ENCODE results near the gene VRK1. TPM values are rescaled to one million over a fixed set of nuclear protein-coding genes. Genes with fewer than 3 reads are reported as not detected.

VRK1 gene
- total RNA-seq, 1 donor from 2014 or later: 52.7 TPM

DNA sequence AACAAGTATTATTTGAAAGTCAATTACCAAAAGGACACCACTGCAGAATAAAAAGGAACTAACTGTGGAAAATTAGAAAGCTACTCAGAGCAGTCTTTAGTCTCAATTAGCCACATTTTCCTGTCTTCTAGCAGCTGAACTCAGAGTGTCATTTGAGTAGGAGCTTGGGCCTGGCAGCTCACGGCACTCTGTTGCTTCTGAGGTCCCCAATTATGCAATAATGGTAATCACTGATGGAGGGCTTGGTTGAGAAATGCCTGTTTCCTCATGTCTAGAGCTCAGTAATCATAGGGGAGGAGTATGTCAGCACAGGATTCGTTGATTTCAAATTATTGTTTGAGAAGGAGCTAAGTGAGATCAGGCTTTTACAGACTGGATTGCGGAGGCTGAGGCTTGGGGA, 108.6 kb downstream of the VRK1 start:
- H3K9ac ChIP-seq (ENCODE audit: low read depth in 1 of 3, low read length in 3 of 3): no peak overlapping the region
- H3K4me3 ChIP-seq (ENCODE audit: low read length in 3 of 3): no peak overlapping the region
- no peak overlapping the region for H3K27ac ChIP-seq (ENCODE audit: low read depth, low read length)
- no peaks in the 10 kb centered on the region for H3K4me1 ChIP-seq (ENCODE audit: control insufficient read depth in 3 of 3, insufficient read depth in 3 of 3, low read length in 3 of 3)
- H3K36me3 ChIP-seq (ENCODE audit: control insufficient read depth in 3 of 3, insufficient read depth in 3 of 3, low read length in 3 of 3): no peaks in the 10 kb centered on the region
- H3K27me3 ChIP-seq (ENCODE audit: control insufficient read depth in 3 of 3, insufficient read depth in 3 of 3, low read length in 3 of 3): no peaks in the 10 kb centered on the region
- H3K9me3 ChIP-seq (ENCODE audit: control insufficient read depth in 3 of 3, low read length in 3 of 3): peaks cover 2 to 7% (median 3%) of the 10 kb centered on the region in 3 donors

GRCh38 chr14:96906434-96906833, 109.3 kb downstream of the VRK1 start:
- H3K27ac ChIP-seq (ENCODE audit: low read depth, low read length): no peak overlapping the region
- H3K9me3 ChIP-seq (ENCODE audit: control insufficient read depth in 3 of 3, low read length in 3 of 3): peaks cover 2 to 7% (median 4%) of the 10 kb centered on the region in 3 donors
- no peak overlapping the region for H3K4me3 ChIP-seq (ENCODE audit: low read length in 3 of 3)
- no peak overlapping the region for H3K9ac ChIP-seq (ENCODE audit: low read depth in 1 of 3, low read length in 3 of 3)
- H3K36me3 ChIP-seq (ENCODE audit: control insufficient read depth in 3 of 3, insufficient read depth in 3 of 3, low read length in 3 of 3): no peaks in the 10 kb centered on the region
- H3K4me1 ChIP-seq (ENCODE audit: control insufficient read depth in 3 of 3, insufficient read depth in 3 of 3, low read length in 3 of 3): no peaks in the 10 kb centered on the region
- no peaks in the 10 kb centered on the region for H3K27me3 ChIP-seq (ENCODE audit: control insufficient read depth in 3 of 3, insufficient read depth in 3 of 3, low read length in 3 of 3)

- no peaks in the 10 kb centered on the region for H3K36me3 ChIP-seq (ENCODE audit: control insufficient read depth in 3 of 3, insufficient read depth in 3 of 3, low read length in 3 of 3)
- peaks cover 2 to 10% (median 4%) of the 10 kb centered on the region in 3 donors for H3K9me3 ChIP-seq (ENCODE audit: control insufficient read depth in 3 of 3, low read length in 3 of 3)
- no peak overlapping the region for H3K4me3 ChIP-seq (ENCODE audit: low read length in 3 of 3)
- no peaks in the 10 kb centered on the region for H3K27me3 ChIP-seq (ENCODE audit: control insufficient read depth in 3 of 3, insufficient read depth in 3 of 3, low read length in 3 of 3)
- no peaks in the 10 kb centered on the region for H3K4me1 ChIP-seq (ENCODE audit: control insufficient read depth in 3 of 3, insufficient read depth in 3 of 3, low read length in 3 of 3)
- no peak overlapping the region for H3K9ac ChIP-seq (ENCODE audit: low read depth in 1 of 3, low read length in 3 of 3)
- no peak overlapping the region for H3K27ac ChIP-seq (ENCODE audit: low read depth, low read length)
These were observed 112.7 kb downstream of the VRK1 start for GRCh38 chr14:96909841-96910364.

- Histone ChIP-seq H3K9me3 (ENCODE audit: control insufficient read depth in 3 of 3, low read length in 3 of 3) (peaks cover 2 to 10% (median 4%) of the 10 kb centered on the region in 3 donors), H3K9ac (ENCODE audit: low read depth in 1 of 3, low read length in 3 of 3) (no peak overlapping the region), H3K27ac (ENCODE audit: low read depth, low read length) (no peak overlapping the region), H3K36me3 (ENCODE audit: control insufficient read depth in 3 of 3, insufficient read depth in 3 of 3, low read length in 3 of 3) (no peaks in the 10 kb centered on the region), H3K4me3 (ENCODE audit: low read length in 3 of 3) (no peak overlapping the region), H3K27me3 (ENCODE audit: control insufficient read depth in 3 of 3, insufficient read depth in 3 of 3, low read length in 3 of 3) (no peaks in the 10 kb centered on the region), H3K4me1 (ENCODE audit: control insufficient read depth in 3 of 3, insufficient read depth in 3 of 3, low read length in 3 of 3) (no peaks in the 10 kb centered on the region)
These were observed 114.4 kb downstream of the VRK1 start for GRCh38 chr14:96911499-96912149.

DNA sequence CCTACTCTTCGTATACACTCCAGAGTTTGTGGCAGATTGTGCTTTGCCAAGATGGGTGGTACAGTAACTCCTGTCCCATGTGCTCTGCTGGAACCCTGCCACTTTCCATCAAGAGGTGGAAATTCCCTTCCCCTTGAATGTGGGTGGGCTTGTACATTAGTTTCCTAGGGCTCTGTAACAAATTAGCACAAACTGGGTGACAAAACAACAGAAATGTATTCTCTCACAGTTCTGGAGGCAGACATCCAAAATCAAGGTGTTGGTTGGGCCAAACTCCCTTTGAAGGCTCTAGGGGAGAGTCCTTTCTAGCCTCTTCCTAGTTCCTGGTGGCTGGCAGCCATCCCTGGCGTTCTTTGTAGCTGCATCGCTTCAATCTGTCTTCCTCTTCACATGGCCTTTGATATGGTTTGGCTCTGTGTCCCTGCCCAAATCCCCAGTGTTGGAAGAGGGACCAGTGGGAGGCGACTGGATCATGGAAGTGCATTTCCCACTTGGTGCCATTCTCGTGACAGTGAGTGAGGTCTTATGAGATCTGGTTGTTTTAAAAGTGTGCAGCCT, 117.5 kb downstream of the VRK1 start:
- Histone ChIP-seq H3K9ac (ENCODE audit: low read depth in 1 of 3, low read length in 3 of 3) (no peak overlapping the region), H3K27me3 (ENCODE audit: control insufficient read depth in 3 of 3, insufficient read depth in 3 of 3, low read length in 3 of 3) (no peaks in the 10 kb centered on the region), H3K36me3 (ENCODE audit: control insufficient read depth in 3 of 3, insufficient read depth in 3 of 3, low read length in 3 of 3) (no peaks in the 10 kb centered on the region)

GRCh38 chr14:96915478-96915877, 118.3 kb downstream of the VRK1 start:
- peaks cover 0 to 4% (median 3%) of the 10 kb centered on the region in 3 donors for H3K9me3 ChIP-seq (ENCODE audit: control insufficient read depth in 3 of 3, low read length in 3 of 3)
- no peaks in the 10 kb centered on the region for H3K4me1 ChIP-seq (ENCODE audit: control insufficient read depth in 3 of 3, insufficient read depth in 3 of 3, low read length in 3 of 3)
- no peak overlapping the region for H3K4me3 ChIP-seq (ENCODE audit: low read length in 3 of 3)
- H3K27ac ChIP-seq (ENCODE audit: low read depth, low read length): no peak overlapping the region
- no peaks in the 10 kb centered on the region for H3K36me3 ChIP-seq (ENCODE audit: control insufficient read depth in 3 of 3, insufficient read depth in 3 of 3, low read length in 3 of 3)
- no peaks in the 10 kb centered on the region for H3K27me3 ChIP-seq (ENCODE audit: control insufficient read depth in 3 of 3, insufficient read depth in 3 of 3, low read length in 3 of 3)
- H3K9ac ChIP-seq (ENCODE audit: low read depth in 1 of 3, low read length in 3 of 3): no peak overlapping the region

More for the DNA sequence above, 117.5 kb downstream of the VRK1 start:
- no peaks in the 10 kb centered on the region for H3K4me1 ChIP-seq (ENCODE audit: control insufficient read depth in 3 of 3, insufficient read depth in 3 of 3, low read length in 3 of 3)
- H3K27ac ChIP-seq (ENCODE audit: low read depth, low read length): no peak overlapping the region
- H3K9me3 ChIP-seq (ENCODE audit: control insufficient read depth in 3 of 3, low read length in 3 of 3): peaks cover 2 to 5% (median 4%) of the 10 kb centered on the region in 3 donors
- H3K4me3 ChIP-seq (ENCODE audit: low read length in 3 of 3): no peak overlapping the region

DNA sequence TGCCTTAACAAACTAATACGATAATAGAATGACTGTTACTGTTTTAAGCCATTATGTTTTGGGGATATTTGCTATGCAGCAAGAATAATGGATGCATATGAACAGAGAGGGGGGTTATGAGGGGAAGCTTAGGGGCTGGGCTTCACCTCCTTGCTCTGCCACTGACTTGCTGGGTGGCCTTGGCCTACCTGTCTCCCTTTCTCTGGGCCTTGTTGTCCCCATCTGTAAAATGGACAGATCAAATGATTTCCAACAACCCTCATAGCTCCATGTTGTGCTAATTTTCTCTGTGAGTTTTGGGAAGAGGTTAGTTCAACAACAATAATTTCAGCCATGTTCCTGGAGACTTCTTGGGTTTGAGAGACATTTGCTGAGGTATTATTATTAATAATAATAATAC, 119.6 kb downstream of the VRK1 start:
- H3K4me3 ChIP-seq (ENCODE audit: low read length in 3 of 3): no peak overlapping the region

DNA sequence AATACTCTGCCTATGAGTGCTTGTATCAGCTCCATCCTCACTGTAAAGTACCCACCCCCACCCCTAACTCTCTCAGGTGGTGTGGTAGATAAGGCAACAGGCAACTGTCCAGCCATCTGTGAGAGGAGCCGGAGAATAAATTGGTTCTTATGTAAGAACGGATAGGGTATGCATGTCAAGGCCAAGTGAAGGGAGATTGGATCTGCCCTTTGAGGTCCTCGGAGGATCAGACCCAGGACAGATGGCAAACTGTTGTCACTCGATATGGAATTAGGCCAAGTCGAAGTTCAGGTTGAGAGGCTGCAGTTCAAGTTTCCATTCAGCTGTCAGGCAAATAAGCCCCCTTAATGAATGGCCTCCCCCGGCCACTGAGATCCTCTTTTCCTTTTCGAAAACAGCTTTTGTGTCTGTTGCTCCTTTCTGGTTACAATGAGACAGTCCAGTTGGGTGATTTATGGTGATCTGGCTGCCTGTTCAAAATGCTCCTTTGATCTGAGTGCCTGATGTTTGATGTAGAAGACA, 120.3 kb downstream of the VRK1 start:
- Histone ChIP-seq H3K9me3 (ENCODE audit: control insufficient read depth in 3 of 3, low read length in 3 of 3) (peaks cover 0 to 2% (median 0%) of the 10 kb centered on the region in 3 donors), H3K27ac (ENCODE audit: low read depth, low read length) (no peak overlapping the region), H3K4me3 (ENCODE audit: low read length in 3 of 3) (no peak overlapping the region), H3K27me3 (ENCODE audit: control insufficient read depth in 3 of 3, insufficient read depth in 3 of 3, low read length in 3 of 3) (no peaks in the 10 kb centered on the region), H3K4me1 (ENCODE audit: control insufficient read depth in 3 of 3, insufficient read depth in 3 of 3, low read length in 3 of 3) (no peaks in the 10 kb centered on the region), H3K9ac (ENCODE audit: low read depth in 1 of 3, low read length in 3 of 3) (no peak overlapping the region), H3K36me3 (ENCODE audit: control insufficient read depth in 3 of 3, insufficient read depth in 3 of 3, low read length in 3 of 3) (no peaks in the 10 kb centered on the region)

More for the DNA sequence above, 119.6 kb downstream of the VRK1 start:
- Histone ChIP-seq H3K9me3 (ENCODE audit: control insufficient read depth in 3 of 3, low read length in 3 of 3) (peaks cover 0 to 6% (median 0%) of the 10 kb centered on the region in 3 donors), H3K9ac (ENCODE audit: low read depth in 1 of 3, low read length in 3 of 3) (no peak overlapping the region), H3K27me3 (ENCODE audit: control insufficient read depth in 3 of 3, insufficient read depth in 3 of 3, low read length in 3 of 3) (no peaks in the 10 kb centered on the region), H3K4me1 (ENCODE audit: control insufficient read depth in 3 of 3, insufficient read depth in 3 of 3, low read length in 3 of 3) (no peaks in the 10 kb centered on the region), H3K36me3 (ENCODE audit: control insufficient read depth in 3 of 3, insufficient read depth in 3 of 3, low read length in 3 of 3) (no peaks in the 10 kb centered on the region), H3K27ac (ENCODE audit: low read depth, low read length) (no peak overlapping the region)

- Histone ChIP-seq H3K36me3 (ENCODE audit: control insufficient read depth in 3 of 3, insufficient read depth in 3 of 3, low read length in 3 of 3) (no peaks in the 10 kb centered on the region), H3K9ac (ENCODE audit: low read depth in 1 of 3, low read length in 3 of 3) (no peak overlapping the region), H3K4me1 (ENCODE audit: control insufficient read depth in 3 of 3, insufficient read depth in 3 of 3, low read length in 3 of 3) (no peaks in the 10 kb centered on the region), H3K27me3 (ENCODE audit: control insufficient read depth in 3 of 3, insufficient read depth in 3 of 3, low read length in 3 of 3) (no peaks in the 10 kb centered on the region), H3K4me3 (ENCODE audit: low read length in 3 of 3) (no peak overlapping the region), H3K9me3 (ENCODE audit: control insufficient read depth in 3 of 3, low read length in 3 of 3) (peaks cover 0 to 2% (median 0%) of the 10 kb centered on the region in 3 donors), H3K27ac (ENCODE audit: low read depth, low read length) (no peak overlapping the region)
These were observed 122.8 kb downstream of the VRK1 start for GRCh38 chr14:96920023-96920422.

- no peak overlapping the region for H3K27ac ChIP-seq (ENCODE audit: low read depth, low read length)
- no peaks in the 10 kb centered on the region for H3K27me3 ChIP-seq (ENCODE audit: control insufficient read depth in 3 of 3, insufficient read depth in 3 of 3, low read length in 3 of 3)
- no peaks in the 10 kb centered on the region for H3K4me1 ChIP-seq (ENCODE audit: control insufficient read depth in 3 of 3, insufficient read depth in 3 of 3, low read length in 3 of 3)
- H3K36me3 ChIP-seq (ENCODE audit: control insufficient read depth in 3 of 3, insufficient read depth in 3 of 3, low read length in 3 of 3): no peaks in the 10 kb centered on the region
- no peak overlapping the region for H3K9ac ChIP-seq (ENCODE audit: low read depth in 1 of 3, low read length in 3 of 3)
- H3K4me3 ChIP-seq (ENCODE audit: low read length in 3 of 3): no peak overlapping the region
- H3K9me3 ChIP-seq (ENCODE audit: control insufficient read depth in 3 of 3, low read length in 3 of 3): peaks cover 0 to 2% (median 0%) of the 10 kb centered on the region in 3 donors
These were observed 123.6 kb downstream of the VRK1 start for GRCh38 chr14:96920820-96921219.
